PFSK-1 (cell line): ENCODE data around the gene SIPA1L3.

ENCODE experiments used
- FOXP2 ChIP-seq: optimal IDR thresholded peaks from 2 replicates; pipeline ENCODE3; 2011; ENCODE audit warnings: borderline replicate concordance, control low read depth, inconsistent platforms; ENCODE audit not compliant: insufficient read depth; ENCODE audit errors: extremely low read length, extremely low read depth
- POLR2AphosphoS5 ChIP-seq: IDR thresholded peaks from 2 replicates; pipeline ENCODE4 v1.6.1; 2012; ENCODE audit warnings: low read depth, mild to moderate bottlenecking, control low read depth, low read length, moderate library complexity
- REST ChIP-seq, 2 experiments: IDR thresholded peaks; 2 replicates each; pipeline versions ENCODE4 v1.6.1 to v1.8.0; 2011 to 2012; ENCODE audit warnings: low read depth in 2 of 2, low read length in 2 of 2, control low read depth in 1 of 2, inconsistent platforms in 1 of 2, mild to moderate bottlenecking in 1 of 2, moderate library complexity in 1 of 2; ENCODE audit not compliant: insufficient read depth in 1 of 2
- SIN3A ChIP-seq: IDR thresholded peaks from 2 replicates; pipeline ENCODE4 v1.6.1; 2012; ENCODE audit warnings: mild to moderate bottlenecking, low read length, moderate library complexity, borderline replicate concordance; ENCODE audit not compliant: insufficient read depth
- TAF1 ChIP-seq: IDR thresholded peaks from 2 replicates; pipeline ENCODE4 v1.6.1; 2012; ENCODE audit warnings: low read length, control low read depth, borderline replicate concordance; ENCODE audit not compliant: insufficient read depth

Gene SIPA1L3

GRCh38 chr19:37947778-37948177, 40.8 kb downstream of the SIPA1L3 start:
- TF ChIP-seq POLR2AphosphoS5, result no peak
- no peak for TF ChIP-seq SIN3A
- no peak for TF ChIP-seq FOXP2
- no peak for TF ChIP-seq TAF1
- TF ChIP-seq REST (IDR thresholded peaks at IDR 0.05; ENCODE audit: insufficient read depth in 1 of 2, low read depth in 2 of 2, low read length in 2 of 2), result no peak

GRCh38 chr19:37948362-37948761, 41.4 kb downstream of the SIPA1L3 start:
- TF ChIP-seq REST (IDR thresholded peaks at IDR 0.05; ENCODE audit: insufficient read depth in 1 of 2, low read depth in 2 of 2, low read length in 2 of 2), result no peak
- no peak for TF ChIP-seq SIN3A
- TF ChIP-seq TAF1, result no peak
- TF ChIP-seq POLR2AphosphoS5, result no peak
- no peak for TF ChIP-seq FOXP2

- TF ChIP-seq SIN3A (no peak), TAF1 (no peak), POLR2AphosphoS5 (no peak), FOXP2 (no peak), REST (IDR thresholded peaks at IDR 0.05; ENCODE audit: insufficient read depth in 1 of 2, low read depth in 2 of 2, low read length in 2 of 2) (no peak)
These were observed 43.6 kb downstream of the SIPA1L3 start for GRCh38 chr19:37950471-37951175.

GRCh38 chr19:37951816-37952210, 44.8 kb downstream of the SIPA1L3 start:
- no peak for TF ChIP-seq FOXP2
- no peak for TF ChIP-seq POLR2AphosphoS5
- TF ChIP-seq TAF1, result no peak
- no peak for TF ChIP-seq SIN3A
- TF ChIP-seq REST (IDR thresholded peaks at IDR 0.05; ENCODE audit: insufficient read depth in 1 of 2, low read depth in 2 of 2, low read length in 2 of 2), result no peak
